Hematopoietic multipotent progenitor cell treated with erythropoietin and hydrocortisone succinate and interleukin-3 and kit ligand, for 8 days (in vitro differentiated cells): ENCODE measurements around the gene SLC35F3.
"Not testable (repeated sequence)": the region's sequence is repeated elsewhere in the genome, so short reads cannot be mapped to it uniquely, and the experiment has no call there.

Experiments used
- DNase-seq: peaks from one replicate; pipeline ENCODE4 v3.0.0-alpha.2; 2015

The SLC35F3 gene

GRCh38 chr1:234206651-234207284, 302.3 kb downstream of the SLC35F3 start:
- no peak for DNase-seq

DNA sequence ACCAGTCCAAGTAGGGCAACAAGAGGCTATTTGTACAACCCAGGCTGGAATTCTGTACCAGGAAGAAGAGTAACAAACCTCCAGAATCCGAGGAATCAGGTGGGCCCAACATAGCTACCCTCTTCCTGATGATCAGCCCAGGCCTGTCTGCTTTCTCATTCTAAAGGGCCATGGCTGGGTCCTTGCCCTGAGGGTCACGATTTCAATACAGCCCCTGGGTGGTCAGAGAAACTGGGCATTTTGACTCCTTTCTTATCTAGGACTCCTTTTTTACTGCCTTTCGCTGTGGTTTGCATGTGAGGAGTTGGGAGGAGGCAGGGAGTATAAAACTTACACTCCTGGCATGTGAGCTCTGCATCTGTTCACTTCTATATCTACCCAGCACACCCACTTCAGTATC, 303.9 kb downstream of the SLC35F3 start:
- DNase-seq: no peak

DNA sequence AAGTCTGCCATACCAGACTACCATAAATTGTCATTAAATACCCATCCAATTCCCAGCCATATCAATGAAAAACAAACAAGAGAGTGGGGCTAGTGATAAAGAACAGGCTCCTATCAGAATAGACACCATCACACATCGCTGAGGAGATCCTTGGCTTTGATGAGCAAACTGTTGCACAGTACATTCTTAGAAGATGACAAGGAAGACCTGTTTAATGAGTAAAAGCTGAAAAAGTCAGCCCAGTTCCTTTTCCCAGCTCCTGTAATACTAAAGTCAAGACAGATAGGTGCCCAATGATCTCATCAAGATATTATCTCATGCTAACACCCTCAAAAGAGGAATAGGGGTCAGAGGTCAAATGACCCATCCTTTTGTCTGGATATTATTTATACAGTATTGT, 304.3 kb downstream of the SLC35F3 start:
- DNase-seq: no peak

- not testable (repeated sequence) for DNase-seq
Observed at GRCh38 chr1:234210429-234210828, 306.0 kb downstream of the SLC35F3 start.

DNA sequence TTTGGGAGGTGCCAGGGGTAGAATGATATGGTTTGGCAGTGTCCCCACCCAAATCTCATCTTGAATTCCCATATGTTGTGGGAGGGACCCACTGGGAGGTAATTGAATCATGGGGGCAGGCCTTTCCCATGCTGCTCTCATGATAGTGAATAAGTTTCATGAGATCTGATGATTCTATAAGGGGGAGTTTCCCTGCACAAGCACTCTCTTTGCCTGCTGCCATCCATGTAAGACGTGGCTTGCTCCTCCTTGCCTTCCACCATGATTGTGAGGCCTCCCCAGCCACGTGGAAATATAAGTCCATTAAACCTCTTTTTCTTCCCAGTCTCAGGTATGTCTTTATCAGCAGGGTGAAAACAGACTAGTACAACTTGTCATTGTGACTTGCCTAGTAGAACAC, 307.4 kb downstream of the SLC35F3 start:
- not testable (repeated sequence) for DNase-seq

DNA sequence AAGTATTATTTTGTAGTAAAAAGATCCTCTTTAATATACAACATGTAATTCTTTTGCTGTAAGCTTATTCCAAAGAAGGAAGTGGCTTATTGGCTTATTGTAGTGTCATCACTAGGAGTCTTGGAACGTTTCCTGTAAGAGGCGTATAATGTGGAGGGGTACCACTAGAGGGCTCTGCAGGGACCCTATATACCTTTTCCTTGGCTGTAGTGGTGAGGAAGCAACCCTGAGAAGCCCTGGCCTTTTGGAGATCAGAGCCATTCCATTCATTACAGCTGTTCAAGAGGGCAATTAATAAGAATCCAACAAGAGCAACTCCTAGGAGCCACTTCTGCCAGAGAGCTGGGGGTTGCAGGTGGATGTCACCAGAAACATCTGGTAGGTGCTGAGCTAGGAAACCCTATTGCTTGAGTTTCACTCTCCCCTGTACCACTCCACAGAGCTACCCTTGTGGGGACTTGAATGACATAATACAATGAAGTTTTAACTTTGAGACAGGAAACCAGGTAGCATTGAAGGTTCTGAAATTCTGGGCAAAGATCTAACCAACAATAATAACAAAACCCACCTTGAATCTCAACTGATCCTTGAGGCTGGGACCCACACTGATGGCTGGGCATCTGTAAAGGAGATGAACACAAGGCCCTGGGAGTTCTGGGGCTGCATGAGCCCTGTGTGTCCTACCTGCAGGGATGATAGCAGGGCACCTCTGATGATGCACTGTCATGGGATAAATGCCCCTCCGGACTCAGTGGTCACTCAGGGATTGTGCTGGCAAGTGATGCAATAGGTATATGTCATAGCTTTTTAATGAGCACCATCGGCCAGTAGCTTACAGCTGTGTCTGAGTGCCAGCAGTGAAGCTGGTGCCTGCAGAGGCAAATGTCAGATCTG, 308.5 kb downstream of the SLC35F3 start:
- peak; percentile 50 for DNase-seq

- no peak for DNase-seq
Observed at GRCh38 chr1:234213658-234214128, 309.2 kb downstream of the SLC35F3 start.

DNA sequence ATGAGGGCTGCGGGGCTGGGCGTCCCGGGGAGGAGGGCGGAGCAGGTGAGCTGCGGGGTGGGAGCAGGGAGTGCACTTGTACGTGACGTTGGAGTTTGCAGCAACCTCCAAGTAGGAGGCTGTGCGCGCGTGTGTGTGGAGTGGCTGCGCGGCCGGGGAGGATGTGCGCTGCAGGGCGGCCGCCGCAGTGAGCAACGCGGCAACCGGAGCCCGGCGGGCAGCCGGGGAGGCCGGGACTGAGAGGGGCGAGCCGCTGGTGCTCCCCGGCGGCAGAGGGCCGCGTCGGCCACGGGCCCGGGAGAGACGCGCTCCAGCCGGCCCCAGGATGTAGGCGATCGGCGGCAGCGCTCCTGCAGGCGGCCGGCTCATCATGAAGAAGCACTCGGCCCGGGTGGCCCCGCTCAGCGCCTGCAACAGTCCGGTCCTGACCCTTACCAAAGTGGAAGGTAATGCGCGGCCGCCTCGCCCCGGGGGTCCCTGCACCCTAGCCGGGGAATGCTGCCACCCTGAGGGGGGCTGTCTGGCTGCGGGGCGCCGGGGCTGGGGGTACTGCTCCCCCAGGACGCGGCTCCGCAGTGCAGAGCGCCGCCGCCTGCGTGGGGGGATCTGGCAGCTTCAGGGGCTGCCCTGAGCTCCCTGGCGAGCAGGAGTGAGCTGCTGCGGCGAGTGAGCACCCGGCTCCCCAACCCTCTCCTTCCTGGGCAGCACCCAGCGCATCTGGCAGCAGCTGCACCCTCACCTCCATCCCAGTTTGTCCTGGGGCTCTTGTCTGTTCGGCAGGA, 309.8 kb downstream of the SLC35F3 start:
- no peak for DNase-seq

DNA sequence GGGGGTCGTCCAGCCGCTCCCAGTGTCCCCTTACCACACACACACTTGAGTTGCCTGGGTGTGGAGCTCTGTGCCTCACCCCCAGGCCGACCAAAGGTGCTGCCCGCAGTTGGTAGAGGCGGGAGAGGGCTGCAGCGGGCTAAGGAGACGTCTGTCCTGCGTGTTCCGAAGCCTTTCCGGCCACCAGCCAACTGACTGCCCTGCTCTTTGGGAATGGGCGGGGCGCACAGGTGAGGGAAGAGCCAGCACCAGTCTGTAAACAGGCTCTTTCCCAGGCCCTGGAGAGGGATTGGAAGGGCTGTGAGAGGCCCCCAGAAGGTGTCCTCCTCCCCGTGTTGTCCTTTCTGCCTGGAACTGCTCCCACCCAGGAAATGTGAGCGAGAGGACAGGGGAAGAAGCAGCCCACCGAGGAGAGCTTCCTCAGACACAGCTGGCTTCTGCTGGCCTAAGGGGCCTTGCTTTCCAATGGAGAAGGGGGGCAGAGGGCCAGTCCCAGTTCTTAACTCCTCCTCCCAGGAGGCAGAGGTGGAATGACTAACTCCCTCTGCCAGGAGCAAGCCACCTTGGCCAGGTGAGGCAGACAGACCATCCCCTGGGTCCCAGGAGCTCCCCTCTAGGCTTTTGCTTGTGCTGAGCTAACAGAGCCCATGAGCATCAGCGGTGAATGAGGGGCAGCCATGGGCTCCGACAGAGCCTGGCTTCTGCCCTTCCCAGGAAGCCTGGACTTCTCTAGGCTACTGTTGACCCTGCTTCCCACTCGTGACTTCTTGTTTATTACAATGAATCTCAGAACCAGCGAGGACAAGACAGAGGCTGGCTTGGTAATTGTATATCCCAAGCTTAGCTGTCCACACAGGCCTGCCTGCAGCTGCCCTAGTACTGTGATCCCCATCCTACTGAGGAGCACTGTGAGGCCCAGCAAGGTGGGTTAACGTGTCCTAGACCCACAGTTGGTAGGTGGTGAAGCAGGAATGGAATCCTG, 310.7 kb downstream of the SLC35F3 start:
- no peak for DNase-seq

DNA sequence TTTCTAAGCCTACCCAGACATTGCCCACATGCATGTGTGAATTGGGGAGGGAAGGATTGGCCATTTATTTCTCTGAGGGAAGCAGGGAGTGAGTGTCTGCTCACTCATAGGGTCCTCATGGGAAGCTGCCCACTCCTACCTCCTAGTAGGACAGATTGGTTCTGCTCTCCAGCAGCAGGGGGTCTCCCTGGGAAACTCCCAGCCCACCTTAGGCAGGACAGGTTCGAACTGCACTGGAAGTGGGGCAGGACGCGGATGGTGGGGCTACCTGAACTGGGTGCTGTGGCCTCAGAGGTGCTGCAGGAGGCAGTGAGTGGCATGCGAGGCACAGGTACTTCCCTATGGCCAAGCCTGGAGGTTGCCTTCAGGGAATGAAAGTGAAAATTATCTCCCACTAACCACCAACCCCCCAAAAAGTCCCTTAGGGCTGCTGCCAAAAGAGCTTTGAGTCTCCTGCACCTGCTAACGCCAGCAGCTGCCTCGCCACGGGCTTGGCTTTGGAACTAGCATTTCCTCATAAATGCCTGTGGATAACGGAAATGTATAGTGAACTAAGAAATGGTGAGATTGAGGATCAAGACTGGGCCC, 311.7 kb downstream of the SLC35F3 start:
- DNase-seq: no peak

DNA sequence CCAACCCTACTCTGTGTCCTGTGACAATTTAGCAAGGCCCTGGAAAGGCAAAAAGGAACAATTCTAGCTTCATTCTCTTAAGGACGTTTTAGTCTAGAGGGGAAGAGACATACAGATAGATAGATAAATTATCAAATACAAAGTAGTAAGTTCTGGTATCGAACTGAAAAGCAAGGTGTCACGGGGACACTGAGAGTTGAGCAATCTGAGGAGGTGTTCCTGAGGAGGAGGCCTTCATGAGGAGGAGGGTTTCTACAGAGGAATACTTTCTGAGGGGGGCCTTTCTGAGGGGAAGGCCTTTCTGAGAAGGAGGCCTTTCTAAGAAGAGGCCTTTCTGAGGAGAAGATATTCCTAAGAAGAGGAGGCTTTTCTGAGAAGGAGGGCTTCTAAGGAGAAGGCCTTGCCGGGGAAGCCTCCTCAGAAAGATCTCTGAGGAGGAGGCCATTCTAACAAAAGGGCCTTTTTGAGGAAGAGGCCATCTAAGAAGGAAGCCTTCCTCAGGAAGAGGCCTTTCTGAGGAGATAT, 312.9 kb downstream of the SLC35F3 start:
- DNase-seq: no peak

GRCh38 chr1:234218078-234218477, 313.6 kb downstream of the SLC35F3 start:
- no peak for DNase-seq

DNA sequence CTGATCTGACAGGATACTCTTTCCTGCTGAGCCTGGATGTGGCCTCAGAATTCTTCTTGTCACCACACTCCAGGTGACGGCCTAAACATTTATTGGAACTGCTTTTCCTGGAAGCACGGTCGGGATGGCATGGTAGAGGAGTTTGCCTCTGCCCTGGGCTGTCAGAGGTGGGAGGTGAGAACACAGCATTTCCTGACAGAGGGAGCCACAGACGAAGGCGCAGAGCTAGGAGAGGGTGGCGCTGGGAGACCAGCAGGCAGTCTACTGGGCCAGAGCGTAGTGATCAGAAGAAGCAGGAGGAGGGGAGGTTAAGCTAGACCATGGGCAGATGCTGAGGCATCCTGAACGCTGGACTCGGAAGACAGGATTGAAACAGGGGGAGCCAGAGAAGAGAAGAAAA, 315.2 kb downstream of the SLC35F3 start:
- no peak for DNase-seq

DNA sequence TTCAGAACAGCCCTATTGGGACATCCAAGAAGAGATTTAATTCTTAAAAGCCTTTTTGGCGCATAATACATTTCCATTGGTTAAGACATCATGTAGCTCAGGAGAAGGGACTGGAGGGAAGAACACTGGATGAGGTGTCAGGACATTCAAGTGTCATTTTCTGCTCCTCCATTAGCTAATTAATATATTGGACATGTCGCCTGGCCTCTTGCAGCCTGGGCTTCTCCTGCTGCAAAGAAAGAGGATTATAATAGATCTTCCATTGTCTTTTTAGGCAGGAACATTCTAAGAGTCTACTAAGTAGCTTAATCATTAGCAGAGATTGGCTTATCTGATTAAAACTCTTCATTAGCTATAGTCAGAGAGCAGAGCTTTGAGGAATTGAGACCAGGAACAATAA, 317.1 kb downstream of the SLC35F3 start:
- DNase-seq: no peak

- no peak for DNase-seq
Observed at GRCh38 chr1:234222561-234223280, 318.2 kb downstream of the SLC35F3 start.

DNA sequence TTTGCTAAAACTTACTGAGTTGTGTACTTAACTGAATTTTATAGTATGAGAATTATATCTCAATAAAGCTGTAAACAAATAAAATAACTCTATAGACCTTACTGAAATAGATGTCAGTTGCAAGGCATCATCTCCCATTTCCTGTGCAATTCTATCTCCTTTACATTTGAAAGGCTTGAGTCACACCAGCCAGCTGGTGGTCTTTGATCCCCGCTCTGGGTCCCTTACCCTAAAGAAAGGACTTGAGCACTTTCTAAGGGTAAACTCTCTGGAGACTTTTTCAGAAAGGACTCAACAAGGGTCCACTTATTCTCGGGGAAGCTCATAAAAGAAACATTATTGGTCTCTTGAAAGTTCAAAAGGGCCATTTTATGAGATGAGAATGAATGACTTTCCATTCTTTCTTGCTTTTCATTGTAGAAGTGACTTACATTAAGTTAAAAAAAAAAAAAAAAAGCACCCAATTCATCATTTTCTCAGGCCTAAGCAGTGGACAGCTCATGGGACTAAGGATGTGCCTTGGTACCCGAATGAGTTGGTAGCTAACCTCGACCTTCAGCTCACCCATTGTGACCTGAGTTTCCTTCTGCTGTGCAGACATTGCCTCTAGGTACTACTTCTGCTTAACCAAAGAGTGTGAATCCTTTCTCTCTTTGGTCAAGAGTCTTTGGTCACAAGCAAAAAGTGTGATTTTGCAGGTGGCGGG, 321.8 kb downstream of the SLC35F3 start:
- no peak for DNase-seq

DNA sequence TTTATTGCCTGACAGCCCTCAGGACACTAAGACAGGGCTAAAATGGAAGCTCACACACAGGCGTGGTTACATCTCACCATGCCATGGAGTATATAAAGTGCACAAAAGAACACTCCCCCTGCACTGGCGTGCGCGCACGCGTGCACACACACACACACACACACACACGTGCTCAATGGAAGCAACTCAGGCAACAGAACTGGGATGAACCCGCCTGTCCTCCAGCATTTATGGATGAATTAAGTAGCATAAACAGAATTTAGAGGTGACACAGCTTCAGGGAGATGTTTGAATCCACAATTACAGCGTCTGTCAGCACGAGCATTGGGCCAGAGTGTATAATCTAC, 322.3 kb downstream of the SLC35F3 start:
- DNase-seq: no peak

GRCh38 chr1:234229581-234230387, 325.3 kb downstream of the SLC35F3 start:
- DNase-seq: no peak

GRCh38 chr1:234230414-234230862, 326.0 kb downstream of the SLC35F3 start:
- DNase-seq: no peak
